Neural progenitor cell (in vitro differentiated cells): Measurements from ENCODE around the gene NUP50. TPM values are rescaled to one million over a fixed set of nuclear protein-coding genes. Genes with fewer than 3 reads are reported as not detected.

ENCODE experiments used
- DNase-seq: peaks from one replicate; pipeline ENCODE4 v3.0.0-alpha.2; 2016; ENCODE audit warnings: low spot score
- H2AFZ ChIP-seq: fragments of 200-600 bp; sonication (generic); replicated peaks from 2 replicates; pipeline ENCODE4 v1.6.1; 2016; ENCODE audit warnings: antibody characterized with exemption
- H3F3A ChIP-seq: fragments of 200-600 bp; sonication (generic); 2 replicates; pipeline ENCODE4 v1.6.1; 2016; ENCODE audit warnings: antibody characterized with exemption, low read depth
- H3K27ac ChIP-seq: fragments of 200-600 bp; sonication (generic); 2 replicates; pipeline ENCODE4 v1.5.1; 2016; ENCODE audit warnings: mild to moderate bottlenecking
- H3K27me3 ChIP-seq: fragments of 200-600 bp; sonication (generic); 2 replicates; pipeline ENCODE4 v1.6.1; 2016; ENCODE audit warnings: mild to moderate bottlenecking, moderate library complexity
- H3K36me3 ChIP-seq: fragments of 200-600 bp; sonication (generic); 2 replicates; pipeline ENCODE4 v1.5.1; 2016
- H3K4me1 ChIP-seq: fragments of 200-600 bp; sonication (generic); 2 replicates; pipeline ENCODE4 v1.6.1; 2016; ENCODE audit warnings: mixed run types
- H3K4me2 ChIP-seq: fragments of 200-600 bp; sonication (generic); 2 replicates; pipeline ENCODE4 v1.6.1; 2016
- H3K4me3 ChIP-seq: fragments of 200-600 bp; sonication (generic); 2 replicates; pipeline ENCODE4 v1.5.1; 2016
- H3K79me2 ChIP-seq: fragments of 200-600 bp; sonication (generic); 2 replicates; pipeline ENCODE4 v1.6.1; 2016; ENCODE audit warnings: low read depth
- H3K9ac ChIP-seq: fragments of 200-600 bp; sonication (generic); 2 replicates; pipeline ENCODE4 v1.6.1; 2016
- H3K9me3 ChIP-seq: fragments of 200-600 bp; sonication (generic); 2 replicates; pipeline ENCODE4 v1.5.1; 2016; ENCODE audit warnings: low read depth
- H4K20me1 ChIP-seq: fragments of 200-600 bp; sonication (generic); 2 replicates; pipeline ENCODE4 v1.6.1; 2016; ENCODE audit warnings: low read depth
- H3K27ac Mint-ChIP-seq: 3 replicates; pipeline ENCODE4 v1.8.0; 2021; ENCODE audit warnings: mixed read lengths
- H3K27me3 Mint-ChIP-seq: 2 replicates; pipeline ENCODE4 v1.8.0; 2022; ENCODE audit warnings: low read depth, mild to moderate bottlenecking, inconsistent platforms, moderate library complexity, mixed read lengths; ENCODE audit not compliant: insufficient read depth
- H3K36me3 Mint-ChIP-seq: 3 replicates; pipeline ENCODE4 v1.8.0; 2021; ENCODE audit warnings: mixed read lengths
- H3K4me1 Mint-ChIP-seq: 3 replicates; pipeline ENCODE4 v1.8.0; 2021; ENCODE audit warnings: mixed read lengths
- H3K4me3 Mint-ChIP-seq: 3 replicates; pipeline ENCODE4 v1.8.0; 2021; ENCODE audit warnings: mild to moderate bottlenecking, moderate library complexity, mixed read lengths
- H3K9me3 Mint-ChIP-seq: 3 replicates; pipeline ENCODE4 v1.8.0; 2020; ENCODE audit warnings: mixed read lengths
- CTCF ChIP-seq: fragments of 200-600 bp; sonication (generic); IDR thresholded peaks from 2 replicates; pipeline ENCODE4 v1.5.1; 2017; ENCODE audit warnings: antibody characterized with exemption, mild to moderate bottlenecking
- EZH2 ChIP-seq: fragments of 200-600 bp; sonication (generic); IDR thresholded peaks from 2 replicates; pipeline ENCODE4 v1.6.1; 2017; ENCODE audit warnings: antibody characterized with exemption, mild to moderate bottlenecking, moderate library complexity
- EZH2phosphoT487 ChIP-seq: fragments of 200-600 bp; sonication (generic); IDR thresholded peaks from 2 replicates; pipeline ENCODE4 v1.6.1; 2017; ENCODE audit warnings: antibody characterized with exemption
- total RNA-seq: library from RNA; depleted of rRNA; stranded (reverse); fragments of >200 nt; gene quantifications from 2 replicates; pipeline ENCODE4 v1.2.3, GENCODE V29; 2015; ENCODE audit warnings: low replicate concordance

Gene NUP50
- total RNA-seq, 1 donor from 2014 or later, result 96.8 TPM

GRCh38 chr22:45144916-45145315, 18.8 kb upstream of the NUP50 start:
- Mint-ChIP-seq H3K9me3 (peaks cover 13% of the 10 kb centered on the region), H3K27me3 (no peaks in the 10 kb centered on the region), H3K4me3 (no peak overlapping the region), H3K36me3 (peaks cover 11% of the 10 kb centered on the region), H3K27ac (no peak overlapping the region), H3K4me1 (no peaks in the 10 kb centered on the region)
- H3K4me3 ChIP-seq, result no peak overlapping the region
- H4K20me1 ChIP-seq, result no peaks in the 10 kb centered on the region
- no peak overlapping the region for H3K9ac ChIP-seq
- H3F3A ChIP-seq, result no peaks in the 10 kb centered on the region
- no peaks in the 10 kb centered on the region for H3K9me3 ChIP-seq
- no peak for DNase-seq
- no peaks in the 10 kb centered on the region for H3K36me3 ChIP-seq
- H3K4me2 ChIP-seq, result no peak overlapping the region
- no peak overlapping the region for H3K27ac ChIP-seq
- H3K27me3 ChIP-seq, result no peaks in the 10 kb centered on the region
- H3K4me1 ChIP-seq, result no peaks in the 10 kb centered on the region
- H2AFZ ChIP-seq, result no peak overlapping the region
- TF ChIP-seq EZH2 (no peak), EZH2phosphoT487 (no peak), CTCF (no peak)
- no peaks in the 10 kb centered on the region for H3K79me2 ChIP-seq

DNA sequence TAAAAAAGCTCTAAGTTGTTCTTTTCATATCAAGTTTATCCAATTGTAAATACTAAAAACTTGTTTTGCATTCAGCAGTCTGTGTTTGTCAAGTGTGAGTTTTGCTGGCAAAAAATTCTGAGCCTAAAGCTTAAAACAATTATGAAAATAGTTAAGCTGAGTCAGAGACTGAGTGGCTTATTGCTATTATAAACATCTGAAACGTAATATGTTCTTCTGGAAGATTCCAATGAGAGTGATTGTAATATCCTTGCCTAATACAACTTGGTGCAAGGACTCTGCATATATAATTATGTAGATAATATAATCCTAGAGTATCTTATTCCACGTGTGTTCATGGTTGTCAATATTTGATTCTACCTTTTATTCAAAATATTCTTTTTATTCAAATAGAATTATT, 14.1 kb upstream of the NUP50 start:
- DNase-seq, result no peak
- no peaks in the 10 kb centered on the region for H3K27me3 Mint-ChIP-seq
- Histone ChIP-seq H3K9ac (no peak overlapping the region), H4K20me1 (no peaks in the 10 kb centered on the region), H3K4me3 (no peak overlapping the region), H2AFZ (no peak overlapping the region), H3K79me2 (no peaks in the 10 kb centered on the region), H3K4me2 (no peak overlapping the region), H3K27me3 (no peaks in the 10 kb centered on the region), H3K9me3 (no peaks in the 10 kb centered on the region), H3F3A (no peaks in the 10 kb centered on the region), H3K36me3 (no peaks in the 10 kb centered on the region), H3K4me1 (no peaks in the 10 kb centered on the region), H3K27ac (no peak overlapping the region)
- H3K36me3 Mint-ChIP-seq, result peaks cover 10% of the 10 kb centered on the region
- no peak overlapping the region for H3K27ac Mint-ChIP-seq
- H3K4me3 Mint-ChIP-seq, result no peak overlapping the region
- no peak for TF ChIP-seq CTCF
- TF ChIP-seq EZH2, result no peak
- TF ChIP-seq EZH2phosphoT487, result no peak
- no peaks in the 10 kb centered on the region for H3K9me3 Mint-ChIP-seq
- H3K4me1 Mint-ChIP-seq, result no peaks in the 10 kb centered on the region

- no peaks in the 10 kb centered on the region for H3F3A ChIP-seq
- H3K9ac ChIP-seq, result no peak overlapping the region
- H3K9me3 ChIP-seq, result no peaks in the 10 kb centered on the region
- no peak overlapping the region for H3K27ac ChIP-seq
- no peak overlapping the region for H2AFZ ChIP-seq
- Mint-ChIP-seq H3K9me3 (no peaks in the 10 kb centered on the region), H3K27me3 (no peaks in the 10 kb centered on the region), H3K4me1 (no peaks in the 10 kb centered on the region), H3K27ac (no peak overlapping the region), H3K36me3 (peaks cover 10% of the 10 kb centered on the region), H3K4me3 (no peak overlapping the region)
- no peak overlapping the region for H3K4me2 ChIP-seq
- no peak for DNase-seq
- H3K27me3 ChIP-seq, result no peaks in the 10 kb centered on the region
- no peak for TF ChIP-seq CTCF
- no peak for TF ChIP-seq EZH2phosphoT487
- no peak for TF ChIP-seq EZH2
- no peaks in the 10 kb centered on the region for H4K20me1 ChIP-seq
- no peaks in the 10 kb centered on the region for H3K4me1 ChIP-seq
- no peaks in the 10 kb centered on the region for H3K79me2 ChIP-seq
- H3K36me3 ChIP-seq, result no peaks in the 10 kb centered on the region
- H3K4me3 ChIP-seq, result no peak overlapping the region
These were observed 13.6 kb upstream of the NUP50 start for GRCh38 chr22:45150139-45150538.

DNA sequence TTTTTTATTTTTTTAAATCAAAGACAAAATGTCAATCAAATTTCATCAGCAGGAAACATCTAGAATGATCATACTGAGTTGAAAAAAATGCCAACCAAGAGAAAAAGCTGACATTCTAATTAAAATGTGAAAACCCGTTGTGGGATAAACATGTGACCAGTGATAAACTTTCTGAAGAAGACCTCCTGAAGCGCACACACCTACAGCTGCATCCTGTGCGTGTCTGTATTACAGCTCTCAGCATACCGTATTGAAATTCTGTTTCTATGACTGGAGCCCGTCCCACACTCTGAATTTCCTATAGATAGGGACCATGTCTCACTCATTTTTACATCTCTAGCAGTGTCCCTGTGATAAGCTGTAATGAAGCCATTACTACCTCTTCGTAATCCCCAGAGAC, 12.2 kb upstream of the NUP50 start:
- H3K4me3 ChIP-seq, result no peak overlapping the region
- no peaks in the 10 kb centered on the region for H3F3A ChIP-seq
- H3K9me3 ChIP-seq, result no peaks in the 10 kb centered on the region
- no peak overlapping the region for H2AFZ ChIP-seq
- no peak overlapping the region for H3K4me2 ChIP-seq
- no peak overlapping the region for H3K9ac ChIP-seq
- no peak overlapping the region for H3K27ac Mint-ChIP-seq
- no peak overlapping the region for H3K27ac ChIP-seq
- no peaks in the 10 kb centered on the region for H3K4me1 ChIP-seq
- peaks cover 3% of the 10 kb centered on the region for H4K20me1 ChIP-seq
- no peaks in the 10 kb centered on the region for H3K79me2 ChIP-seq
- H3K36me3 Mint-ChIP-seq, result peaks cover 10% of the 10 kb centered on the region
- no peak overlapping the region for H3K4me3 Mint-ChIP-seq
- TF ChIP-seq EZH2phosphoT487, result no peak
- no peak for TF ChIP-seq CTCF
- no peak for TF ChIP-seq EZH2
- no peaks in the 10 kb centered on the region for H3K27me3 Mint-ChIP-seq
- no peaks in the 10 kb centered on the region for H3K9me3 Mint-ChIP-seq
- no peaks in the 10 kb centered on the region for H3K4me1 Mint-ChIP-seq
- DNase-seq, result no peak
- H3K27me3 ChIP-seq, result no peaks in the 10 kb centered on the region
- H3K36me3 ChIP-seq, result no peaks in the 10 kb centered on the region
